OCI-LY7 (cell line): Measurements from ENCODE around the gene NAA38.

ENCODE experiments used
- CTCF ChIP-seq: fragments of 200-600 bp; sonication (generic); conservative IDR thresholded peaks from 2 replicates; pipeline ENCODE4 v1.5.1; 2014; ENCODE audit warnings: mild to moderate bottlenecking, antibody characterized with exemption, low read length, moderate library complexity, mixed read lengths
- EZH2phosphoT487 ChIP-seq: fragments of 200-600 bp; sonication (generic); IDR thresholded peaks from 2 replicates; pipeline ENCODE4 v1.6.1; 2018; ENCODE audit warnings: low read depth, borderline replicate concordance, mild to moderate bottlenecking, mixed run types, antibody characterized with exemption, low read length, moderate library complexity, mixed read lengths

- TF ChIP-seq CTCF, result no peak
- TF ChIP-seq EZH2phosphoT487, result no peak
Observed at GRCh38 chr17:7848739-7849129, 8.6 kb downstream of the NAA38 start.
